GM12878 (cell line): Measurements from ENCODE around the gene NPAS1. TPM values are rescaled to one million over a fixed set of nuclear protein-coding genes. Genes with fewer than 3 reads are reported as not detected.

Source experiments
- ATAC-seq: fragments of 200-7000 bp; cut with Tn5 transposase; 3 replicates; pipeline ENCODE4 v1.9.1; 2020; ENCODE audit warnings: mild to moderate bottlenecking, moderate library complexity
- Bru-seq: library from RNA; stranded (reverse); fragments of 400-500 nt; gene quantifications from one replicate; lab custom pipeline; 2021; lab: Mats Ljungman, UMichigan
- BruChase-seq, 2 experiments: library from RNA; stranded (reverse); fragments of 400-500 nt; gene quantifications; one replicate each; lab custom pipeline; 2021; lab: Mats Ljungman, UMichigan
- BruUV-seq: library from RNA; stranded (reverse); fragments of 400-500 nt; replicated peaks from 2 replicates; lab custom pipeline; 2021; lab: Mats Ljungman, UMichigan
- CTCF ChIA-PET: fragments of 300-600 bp; sonication (Branson Sonifier 250); formaldehyde crosslinking; extraction: SDS; loops from one replicate; lab custom pipeline; 2021; ENCODE audit warnings: inconsistent platforms; lab: Yijun Ruan, JAX
- POLR2A ChIA-PET: fragments of 350-600 bp; formaldehyde crosslinking; extraction: SDS; loops from one replicate; lab custom pipeline; 2021; ENCODE audit warnings: inconsistent platforms; lab: Charles Lee
- RAD21 ChIA-PET: fragments of 300-600 bp; sonication (Branson Sonifier 250); formaldehyde crosslinking; loops from one replicate; lab custom pipeline; 2023; ENCODE audit warnings: antibody characterized with exemption; ENCODE audit not compliant: unreplicated experiment; lab: Charles Lee
- SMC1A ChIA-PET: fragments of 300-600 bp; sonication (Branson Sonifier 250); formaldehyde crosslinking; loops from one replicate; lab custom pipeline; 2023; ENCODE audit not compliant: unreplicated experiment, uncharacterized antibody; lab: Charles Lee
- DNase-seq: peaks from one replicate; pipeline ENCODE4 v3.0.0-alpha.2; 2011; ENCODE audit warnings: low read depth, low spot score
- FAIRE-seq: peaks from 3 replicates; lab custom pipeline; 2011; peaks lifted over from hg19 to GRCh38; lab: Jason Lieb, UNC
- H2AFZ ChIP-seq: 2 replicates; pipeline ENCODE4 v1.6.0; 2011; ENCODE audit warnings: low read depth, low read length, control low read depth; ENCODE audit not compliant: control insufficient read depth
- H3K27ac ChIP-seq: 2 replicates; pipeline ENCODE4 v1.5.1; 2011; ENCODE audit warnings: control low read depth; ENCODE audit not compliant: control insufficient read depth, insufficient read depth
- H3K27me3 ChIP-seq, 2 experiments: replicated peaks in 1 of 2; 2 replicates each; pipeline versions ENCODE4 v1.6.0 to v1.6.1; 2011; ENCODE audit warnings: low read length in 1 of 2; ENCODE audit not compliant: control insufficient read depth in 2 of 2, insufficient read depth in 2 of 2
- H3K36me3 ChIP-seq, 2 experiments: 2 replicates each; pipeline ENCODE4 v1.5.1; 2011; ENCODE audit warnings: low read length in 1 of 2; ENCODE audit not compliant: control insufficient read depth in 2 of 2, insufficient read depth in 2 of 2
- H3K4me1 ChIP-seq: 2 replicates; pipeline ENCODE4 v1.6.1; 2011; ENCODE audit warnings: mild to moderate bottlenecking, low read length, moderate library complexity, mixed read lengths; ENCODE audit not compliant: control insufficient read depth, insufficient read depth
- H3K4me2 ChIP-seq: 2 replicates; pipeline ENCODE4 v1.6.0; 2011; ENCODE audit warnings: control low read depth; ENCODE audit not compliant: control insufficient read depth, insufficient read depth
- H3K4me3 ChIP-seq: fragments of 200-600 bp; sonication (generic); 2 replicates; pipeline ENCODE4 v1.5.1; 2016
- H3K79me2 ChIP-seq: 2 replicates; pipeline ENCODE4 v1.6.0; 2011; ENCODE audit warnings: low read length; ENCODE audit not compliant: control insufficient read depth, insufficient read depth
- H3K9ac ChIP-seq: 2 replicates; pipeline ENCODE4 v1.8.0; 2011; ENCODE audit warnings: low read length, control low read depth, mixed read lengths; ENCODE audit not compliant: control insufficient read depth, insufficient read depth
- H3K9me3 ChIP-seq: replicated peaks from 3 replicates; pipeline ENCODE4 v1.5.1; 2011; ENCODE audit warnings: mild to moderate bottlenecking, low read length; ENCODE audit not compliant: control insufficient read depth, insufficient read depth
- H4K20me1 ChIP-seq: 2 replicates; pipeline ENCODE4 v1.6.0; 2011; ENCODE audit not compliant: control insufficient read depth, insufficient read depth
- EGR1 ChIP-seq, 2 experiments: IDR thresholded peaks; 1 replicate in 1 of 2; 2 replicates in 1 of 2; pipeline ENCODE4 v1.6.1; 2011 to 2012; ENCODE audit warnings: low read depth in 2 of 2, low read length in 2 of 2, borderline replicate concordance in 1 of 2, mild to moderate bottlenecking in 1 of 2, moderate library complexity in 1 of 2
- HDAC2 ChIP-seq: fragments of 200-600 bp; sonication (generic); IDR thresholded peaks from 2 replicates; pipeline ENCODE4 v1.6.1; 2017
- SP1 ChIP-seq: IDR thresholded peaks from one replicate; pipeline ENCODE4 v1.6.1; 2011; ENCODE audit warnings: low read depth, low read length
- WGBS: methylation state at CpG from one replicate; pipeline ENCODE4 v1.1.6; 2016; ENCODE audit warnings: low lambda C conversion rate; ENCODE audit not compliant: insufficient replicate concordance, insufficient coverage; ENCODE audit errors: missing lambda C conversion rate; 5-methylcytosine and 5-hydroxymethylcytosine counted together
- in situ Hi-C: fragments of 300-500 bp; cut with MboI; formaldehyde crosslinking; loops from 9 replicates; pipeline ENCODE4 v1.14.3; 2018; ENCODE audit warnings: mixed read lengths
- intact Hi-C: fragments of 100-400 bp; cut with micrococcal nuclease; formaldehyde crosslinking; loops from one replicate; pipeline ENCODE4 v1.14.2; 2022; ENCODE audit not compliant: unreplicated experiment
- long read RNA-seq, 2 experiments: library from polyadenylated mRNA; unstranded; transcript quantifications; one replicate each; pipeline ENCODE4 v2.0.0, GENCODE V29; 2019 to 2020
- polyA minus RNA-seq, 3 experiments: library from RNA; depleted of rRNA, polyadenylated mRNA; stranded (reverse); fragments of >200 nt; gene quantifications; 2 replicates each; pipeline ENCODE4 v1.2.3, GENCODE V29; 2011
- polyA plus RNA-seq, 11 experiments: library from polyadenylated mRNA; depleted of rRNA in 4 of 11; unstranded in 6 of 11; stranded (reverse) in 5 of 11; fragments of >200 nt; fragmentation: Nextera tagmentation in 4 of 11; fragmentation: Illumina TruSeq in 1 of 11; extraction: Ambion mirVana in 4 of 11; extraction: Trizol in 1 of 11; gene quantifications; 1 replicate in 1 of 11; 2 replicates in 10 of 11; pipeline versions ENCODE4 v1.2.1 to v1.2.3, GENCODE V29; 2011 to 2016; ENCODE audit warnings: inconsistent platforms in 2 of 11, missing spikeins in 2 of 11, low read depth in 1 of 11
- total RNA-seq, 4 experiments: library from RNA; depleted of rRNA in 3 of 4; stranded (reverse); fragments of >200 nt in 3 of 4; fragmentation: Illumina TruSeq in 1 of 4; extraction: Trizol in 1 of 4; gene quantifications; 2 replicates each; pipeline versions ENCODE4 v1.2.1 to v1.2.3, GENCODE V29; 2013 to 2021

NPAS1 gene
- total RNA-seq (2013; cell fraction: nucleolus; rRNA removed) = 0.78 TPM in 1 of 2 replicates, not detected in the other
- total RNA-seq (2014; rRNA removed) = 0.17 TPM in 1 of 2 replicates, not detected in the other
- not detected in 2 replicates for total RNA-seq (2014; rRNA removed; fragmentation: Illumina TruSeq; extraction: Trizol)
- total RNA-seq (2021) = 0.45 and 0.72 TPM in 2 replicates
- polyA plus RNA-seq (2011; ENCODE audit: low read depth) = 0.28 TPM
- polyA plus RNA-seq (2011; rRNA removed) = 0.14 TPM in 1 of 2 replicates, not detected in the other
- polyA plus RNA-seq (2011; cell fraction: cytosol; rRNA removed) = 0.42 and 1.7 TPM in 2 replicates
- polyA plus RNA-seq (2011; cell fraction: nucleus; rRNA removed) = 0.96 and 1.0 TPM in 2 replicates
- polyA plus RNA-seq (2012) = 0.65 and 1.4 TPM in 2 replicates
- 0.18 TPM in 1 of 2 replicates, not detected in the other for polyA plus RNA-seq (2014; fragmentation: Illumina TruSeq; extraction: Trizol)
- not detected for polyA plus RNA-seq (2014; fragmentation: Nextera tagmentation; extraction: Ambion mirVana)
- polyA plus RNA-seq (2014; rRNA removed) = 0.51 and 0.88 TPM in 2 replicates
- under 1 TPM; 0.28 to 0.49 TPM for polyA plus RNA-seq (2016; fragmentation: Nextera tagmentation; extraction: Ambion mirVana)
- polyA minus RNA-seq (2011; rRNA and poly(A)+ RNA removed) = 0.31 TPM in 1 of 2 replicates, not detected in the other
- polyA minus RNA-seq (2011; cell fraction: cytosol; rRNA and poly(A)+ RNA removed) = not detected in 2 replicates
- polyA minus RNA-seq (2011; cell fraction: nucleus; rRNA and poly(A)+ RNA removed) = not detected in 2 replicates
- percentile 23 among the genes with signal in this experiment for Bru-seq, nascent RNA
- BruChase-seq, experiment 1, labeled RNA remaining after a 6-hour chase = percentile 23 among the genes with signal in this experiment
- BruChase-seq, experiment 2, labeled RNA remaining after a 2-hour chase = percentile 19 among the genes with signal in this experiment
- long read RNA-seq, experiment 1, partial matches to known transcripts = 0 of 1 reads
- long read RNA-seq, experiment 1, other reads (novel, unspliced or antisense) = 1 of 1 reads
- long read RNA-seq, experiment 2, partial matches to known transcripts = 0 of 2 reads
- long read RNA-seq, experiment 2, other reads (novel, unspliced or antisense) = 2 of 2 reads

- H4K20me1 ChIP-seq = peaks cover 3% of the 10 kb centered on the region; the same call in 1 of the 2 replicates
- intact Hi-C loops = no loop called here
- no peaks in the 10 kb centered on the region for H3K4me1 ChIP-seq
- BruUV-seq = no TSS peak
- 12% methylated on average over 41 of the region's 58 CpGs for WGBS
- ChIA-PET SMC1A (no interaction called here), RAD21 (no interaction called here), POLR2A (no interaction called here)
- H3K9ac ChIP-seq = no peak within 1 kb of the TSS
- DNase-seq (no peak), ATAC-seq (no peak)
- no peaks in the 10 kb centered on the region for H3K9me3 ChIP-seq
- H3K36me3 ChIP-seq = no peaks in the 10 kb centered on the region
- in situ Hi-C loops = no loop called here
- H3K4me2 ChIP-seq = peak within 1 kb of the TSS; percentile 25
- H3K27me3 ChIP-seq = peaks cover 10 to 28% of the 10 kb centered on the region in 2 experiments
- TF ChIP-seq HDAC2 = no peak
- TF ChIP-seq SP1 = no peak
- TF ChIP-seq EGR1 (IDR thresholded peaks at IDR 0.05; ENCODE audit: borderline replicate concordance in 1 of 2, low read depth in 2 of 2, low read length in 2 of 2) = 0 out of 3 replicates have a peak, but pooled peaks of 1 of the 2 experiments have one; percentile 17
- TF ChIP-seq, all 136 proteins: peak for 1
- Histone ChIP-seq H3K4me3 (no peak within 1 kb of the TSS), H3K27ac (no peak within 1 kb of the TSS), H3K79me2 (no peaks in the 10 kb centered on the region), H2AFZ (no peak within 1 kb of the TSS)
- FAIRE-seq = no peak
- CTCF ChIA-PET = interaction anchor here (1.8 kb wide), 1 partner anchor 17 kb away, joined by 6 read pairs; no protein-coding TSS in a partner anchor
Measured at GRCh38 chr19:47019431-47020041, at the start of gene NPAS1. Gene NPAS1 (plus strand): TSS chr19:47019837. CDS start chr19:47021048, 1,211 bp downstream.
